AG20443 (cell line): ENCODE data around the gene TYRO3.
"Not testable (repeated sequence)": the region's sequence is repeated elsewhere in the genome, so short reads cannot be mapped to it uniquely, and the experiment has no call there.

Experiments
- DNase-seq: peaks from one replicate; pipeline ENCODE4 v3.0.0; 2012; ENCODE audit warnings: low spot score, mixed read lengths

The TYRO3 gene

GRCh38 chr15:41574158-41574557 lies 15.1 kb downstream of the TYRO3 start:
- no peak for DNase-seq

- no peak for DNase-seq
These were observed 16.3 kb downstream of the TYRO3 start for GRCh38 chr15:41575282-41575681.

- no peak for DNase-seq
These were observed 19.1 kb downstream of the TYRO3 start for GRCh38 chr15:41577863-41578735.

- no peak for DNase-seq
These were observed 19.8 kb downstream of the TYRO3 start for GRCh38 chr15:41578736-41579383.

GRCh38 chr15:41581110-41581509 lies 22.1 kb downstream of the TYRO3 start:
- no peak for DNase-seq

GRCh38 chr15:41583795-41584194 lies 24.8 kb downstream of the TYRO3 start:
- no peak for DNase-seq

- peak; percentile 9 for DNase-seq
These were observed 25.7 kb downstream of the TYRO3 start for GRCh38 chr15:41584636-41585126.

GRCh38 chr15:41585127-41586047 lies 26.4 kb downstream of the TYRO3 start:
- DNase-seq = peak; percentile 70

GRCh38 chr15:41586531-41587282 lies 27.7 kb downstream of the TYRO3 start:
- not testable (repeated sequence) for DNase-seq

- not testable (repeated sequence) for DNase-seq
These were observed 30.0 kb downstream of the TYRO3 start for GRCh38 chr15:41589018-41589417.

GRCh38 chr15:41589571-41589970 lies 30.6 kb downstream of the TYRO3 start:
- not testable (repeated sequence) for DNase-seq

- DNase-seq = not testable (repeated sequence)
These were observed 32.2 kb downstream of the TYRO3 start for GRCh38 chr15:41591217-41591616.

- not testable (repeated sequence) for DNase-seq
These were observed 33.7 kb downstream of the TYRO3 start for GRCh38 chr15:41592718-41593117.

GRCh38 chr15:41594801-41595746 lies 36.1 kb downstream of the TYRO3 start:
- no peak for DNase-seq

GRCh38 chr15:41596972-41597371 lies 38.0 kb downstream of the TYRO3 start:
- no peak for DNase-seq

GRCh38 chr15:41597787-41598186 lies 38.8 kb downstream of the TYRO3 start:
- DNase-seq = no peak

- no peak for DNase-seq
These were observed 40.0 kb downstream of the TYRO3 start for GRCh38 chr15:41599061-41599460.

GRCh38 chr15:41603411-41603935 lies 44.5 kb downstream of the TYRO3 start:
- no peak for DNase-seq

- DNase-seq = peak; percentile 83
These were observed 45.2 kb downstream of the TYRO3 start for GRCh38 chr15:41603941-41604911.
